OCI-LY7 (cell line): ENCODE measurements around the gene PAX7. TPM values are rescaled to one million over a fixed set of nuclear protein-coding genes. Genes with fewer than 3 reads are reported as not detected.

Source experiments
- BruUV-seq: library from RNA; stranded (reverse); fragments of 400-500 nt; replicated peaks from 2 replicates; lab custom pipeline; 2021; lab: Mats Ljungman, UMichigan
- CTCF ChIA-PET: fragments of 300-600 bp; sonication (Branson Sonifier 250); formaldehyde crosslinking; loops from one replicate; lab custom pipeline; 2022; ENCODE audit warnings: antibody characterized with exemption; ENCODE audit not compliant: unreplicated experiment; lab: Charles Lee
- POLR2A ChIA-PET: fragments of 300-600 bp; sonication (Branson Sonifier 250); formaldehyde crosslinking; loops from one replicate; lab custom pipeline; 2022; ENCODE audit warnings: antibody characterized with exemption; lab: Charles Lee
- DNase-seq: peaks from one replicate; pipeline ENCODE4 v3.0.0-alpha.2; 2015; ENCODE audit warnings: low spot score
- H2AFZ ChIP-seq: fragments of 200-600 bp; sonication (generic), shearing (Covaris generic); 2 replicates; pipeline ENCODE4 v1.6.1; 2014; ENCODE audit warnings: mild to moderate bottlenecking, antibody characterized with exemption, low read length, moderate library complexity
- H3K27ac ChIP-seq: fragments of 200-600 bp; sonication (generic); 2 replicates; pipeline ENCODE4 v1.5.1; 2014; ENCODE audit warnings: mixed run types, low read depth, mild to moderate bottlenecking, moderate library complexity, low read length, inconsistent platforms; ENCODE audit not compliant: poor library complexity, severe bottlenecking
- H3K36me3 ChIP-seq: fragments of 200-600 bp; sonication (generic); 2 replicates; pipeline ENCODE4 v1.6.1; 2014; ENCODE audit warnings: mild to moderate bottlenecking, antibody characterized with exemption, low read length, moderate library complexity, mixed read lengths; ENCODE audit not compliant: insufficient read depth
- H3K4me1 ChIP-seq: fragments of 200-600 bp; sonication (generic); 2 replicates; pipeline ENCODE4 v1.5.1; 2014; ENCODE audit warnings: mild to moderate bottlenecking, low read length; ENCODE audit not compliant: insufficient read depth, poor library complexity, severe bottlenecking
- H3K4me2 ChIP-seq: fragments of 200-600 bp; sonication (generic); 2 replicates; pipeline ENCODE4 v1.6.1; 2014; ENCODE audit warnings: mild to moderate bottlenecking, low read length
- H3K4me3 ChIP-seq: fragments of 200-600 bp; sonication (generic); 2 replicates; pipeline ENCODE4 v1.5.1; 2014; ENCODE audit warnings: mild to moderate bottlenecking, low read depth, low read length; ENCODE audit not compliant: poor library complexity, severe bottlenecking
- H3K79me2 ChIP-seq: fragments of 200-600 bp; sonication (generic); 2 replicates; pipeline ENCODE4 v1.6.1; 2016; ENCODE audit warnings: low read depth, mild to moderate bottlenecking, low read length, moderate library complexity, mixed read lengths; ENCODE audit not compliant: insufficient read depth
- H3K9me2 ChIP-seq: fragments of 200-600 bp; sonication (generic); 2 replicates; pipeline ENCODE4 v1.6.1; 2016; ENCODE audit warnings: mild to moderate bottlenecking, low read length, mixed read lengths; ENCODE audit not compliant: insufficient read depth
- H3K9me3 ChIP-seq: fragments of 200-600 bp; sonication (generic); 2 replicates; pipeline ENCODE4 v1.6.1; 2014; ENCODE audit warnings: mild to moderate bottlenecking, mixed run types, low read length, mixed read lengths
- H4K20me1 ChIP-seq: fragments of 200-600 bp; sonication (generic); 2 replicates; pipeline ENCODE4 v1.6.1; 2014; ENCODE audit warnings: mild to moderate bottlenecking, antibody characterized with exemption, low read length, moderate library complexity, mixed read lengths; ENCODE audit not compliant: insufficient read depth
- EZH2phosphoT487 ChIP-seq: fragments of 200-600 bp; sonication (generic); IDR thresholded peaks from 2 replicates; pipeline ENCODE4 v1.6.1; 2018; ENCODE audit warnings: low read depth, borderline replicate concordance, mild to moderate bottlenecking, mixed run types, antibody characterized with exemption, low read length, moderate library complexity, mixed read lengths
- intact Hi-C: fragments of 100-400 bp; cut with micrococcal nuclease; formaldehyde crosslinking; loops from one replicate; pipeline ENCODE4 v1.10.0; 2022; ENCODE audit not compliant: unreplicated experiment
- total RNA-seq, 2 experiments: library from RNA; depleted of rRNA in 1 of 2; stranded (reverse); fragments of >200 nt in 1 of 2; shearing (Covaris generic) in 1 of 2; gene quantifications; 2 replicates each; pipeline ENCODE4 v1.2.3, GENCODE V29; 2014 to 2022
- TF ChIP-seq, protein P1 (sequence below): fragments of 200-600 bp; sonication (generic); conservative IDR thresholded peaks from 2 replicates; pipeline ENCODE4 v1.5.1; 2014; ENCODE audit warnings: mild to moderate bottlenecking, antibody characterized with exemption, low read length, moderate library complexity, mixed read lengths

The PAX7 gene
- total RNA-seq, 2 experiments from 2014 or later: not detected

DNA sequence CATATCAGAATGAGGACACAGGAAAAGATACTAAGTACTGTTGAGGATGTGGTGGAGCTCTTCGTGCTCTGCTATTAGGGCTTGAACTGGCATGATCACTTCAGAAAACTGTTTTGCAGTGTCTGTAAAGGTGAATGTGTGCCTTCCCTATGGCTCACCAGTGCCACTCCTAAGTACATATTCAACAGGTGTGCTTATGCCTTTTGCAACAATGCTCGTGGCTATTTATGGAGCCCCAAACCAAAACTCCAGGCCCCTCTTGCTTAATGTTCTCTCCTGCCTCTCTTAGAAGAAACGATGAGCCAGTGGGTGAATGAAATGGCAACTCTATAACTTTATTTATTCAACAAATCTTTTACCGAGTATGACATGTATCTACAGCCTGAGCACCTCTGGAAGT lies 158.6 kb downstream of the PAX7 start:
- intact Hi-C loops: no loop called here
- Histone ChIP-seq H2AFZ (no peak overlapping the region), H3K27ac (no peak overlapping the region), H3K4me3 (no peak overlapping the region), H3K36me3 (no peaks in the 10 kb centered on the region), H3K9me3 (no peaks in the 10 kb centered on the region), H3K79me2 (no peaks in the 10 kb centered on the region), H3K4me1 (no peaks in the 10 kb centered on the region), H3K4me2 (no peak overlapping the region), H3K9me2 (no peaks in the 10 kb centered on the region), H4K20me1 (no peaks in the 10 kb centered on the region)
- ChIA-PET CTCF (no interaction called here), POLR2A (no interaction called here)
- no peak for DNase-seq
- TF ChIP-seq, protein P1, sequence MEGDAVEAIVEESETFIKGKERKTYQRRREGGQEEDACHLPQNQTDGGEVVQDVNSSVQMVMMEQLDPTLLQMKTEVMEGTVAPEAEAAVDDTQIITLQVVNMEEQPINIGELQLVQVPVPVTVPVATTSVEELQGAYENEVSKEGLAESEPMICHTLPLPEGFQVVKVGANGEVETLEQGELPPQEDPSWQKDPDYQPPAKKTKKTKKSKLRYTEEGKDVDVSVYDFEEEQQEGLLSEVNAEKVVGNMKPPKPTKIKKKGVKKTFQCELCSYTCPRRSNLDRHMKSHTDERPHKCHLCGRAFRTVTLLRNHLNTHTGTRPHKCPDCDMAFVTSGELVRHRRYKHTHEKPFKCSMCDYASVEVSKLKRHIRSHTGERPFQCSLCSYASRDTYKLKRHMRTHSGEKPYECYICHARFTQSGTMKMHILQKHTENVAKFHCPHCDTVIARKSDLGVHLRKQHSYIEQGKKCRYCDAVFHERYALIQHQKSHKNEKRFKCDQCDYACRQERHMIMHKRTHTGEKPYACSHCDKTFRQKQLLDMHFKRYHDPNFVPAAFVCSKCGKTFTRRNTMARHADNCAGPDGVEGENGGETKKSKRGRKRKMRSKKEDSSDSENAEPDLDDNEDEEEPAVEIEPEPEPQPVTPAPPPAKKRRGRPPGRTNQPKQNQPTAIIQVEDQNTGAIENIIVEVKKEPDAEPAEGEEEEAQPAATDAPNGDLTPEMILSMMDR: no peak
- no peak for TF ChIP-seq EZH2phosphoT487
- no TSS peak for BruUV-seq

DNA sequence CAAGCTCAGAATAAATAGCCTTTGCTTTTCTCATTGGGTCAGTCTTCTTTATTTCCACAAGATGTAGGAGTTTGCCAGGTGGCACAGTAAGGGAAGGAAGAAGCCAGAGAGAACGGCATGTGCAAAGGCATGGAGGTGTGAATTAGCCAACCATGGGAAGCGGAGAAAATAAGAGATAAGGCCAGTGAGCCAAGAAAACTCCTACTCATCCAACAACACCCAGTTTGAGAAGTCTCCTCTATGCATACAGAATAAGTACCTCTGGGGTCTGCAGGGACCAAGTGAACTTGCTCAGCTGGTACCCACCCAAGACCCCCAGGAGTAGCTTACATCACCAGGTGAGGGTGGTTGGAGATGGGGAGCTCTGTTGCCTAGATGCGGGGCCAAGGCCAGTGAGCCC lies 162.1 kb downstream of the PAX7 start:
- TF ChIP-seq EZH2phosphoT487: no peak
- TF ChIP-seq, protein P1: no peak
- BruUV-seq: no TSS peak

DNA sequence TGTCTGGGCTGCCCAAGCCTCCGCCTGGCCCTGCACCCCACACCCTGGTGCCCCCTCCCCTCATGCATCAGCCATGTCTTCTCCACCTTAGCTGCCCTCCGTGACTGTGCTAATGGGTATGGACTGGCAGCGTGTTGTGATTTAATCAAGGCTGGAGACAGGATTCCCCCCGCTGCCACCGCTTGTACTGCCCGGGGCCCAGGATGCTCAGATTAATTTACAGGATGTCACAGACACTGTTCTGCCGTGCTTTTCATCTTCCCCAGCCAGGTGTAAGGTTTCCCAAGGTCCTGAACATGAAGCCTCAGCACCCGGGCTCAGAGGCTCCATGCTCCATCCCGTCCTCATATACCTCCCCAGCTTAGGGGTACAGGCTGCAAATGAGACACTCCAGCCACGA lies 162.5 kb downstream of the PAX7 start:
- POLR2A ChIA-PET: no interaction called here
- no peak for DNase-seq
- Histone ChIP-seq H3K4me2 (no peak overlapping the region), H3K4me1 (no peaks in the 10 kb centered on the region), H3K4me3 (no peak overlapping the region), H3K36me3 (no peaks in the 10 kb centered on the region), H4K20me1 (no peaks in the 10 kb centered on the region), H2AFZ (no peak overlapping the region), H3K27ac (no peak overlapping the region), H3K9me2 (no peaks in the 10 kb centered on the region), H3K79me2 (no peaks in the 10 kb centered on the region), H3K9me3 (no peaks in the 10 kb centered on the region)
- intact Hi-C loops: no loop called here
- no peak for TF ChIP-seq EZH2phosphoT487
- TF ChIP-seq, protein P1: no peak
- BruUV-seq: no TSS peak
- CTCF ChIA-PET: no interaction called here

More for the DNA sequence above, 162.1 kb downstream of the PAX7 start:
- H4K20me1 ChIP-seq: no peaks in the 10 kb centered on the region
- ChIA-PET CTCF (no interaction called here), POLR2A (no interaction called here)
- no peaks in the 10 kb centered on the region for H3K36me3 ChIP-seq
- H3K4me3 ChIP-seq: no peak overlapping the region
- no peak overlapping the region for H3K27ac ChIP-seq
- intact Hi-C loops: no loop called here
- H3K9me3 ChIP-seq: no peaks in the 10 kb centered on the region
- no peaks in the 10 kb centered on the region for H3K9me2 ChIP-seq
- no peaks in the 10 kb centered on the region for H3K79me2 ChIP-seq
- H2AFZ ChIP-seq: no peak overlapping the region
- H3K4me1 ChIP-seq: no peaks in the 10 kb centered on the region
- H3K4me2 ChIP-seq: no peak overlapping the region
- DNase-seq: no peak
